AG04449 (cell line): ENCODE measurements around the gene SAMD11.

ENCODE experiments used
- CTCF ChIA-PET: fragments of 350-600 bp; formaldehyde crosslinking; extraction: SDS; loops from one replicate; lab custom pipeline; 2021; ENCODE audit warnings: antibody characterized with exemption; lab: Yijun Ruan, JAX
- POLR2A ChIA-PET: fragments of 400-600, 350-600 bp; formaldehyde crosslinking; extraction: SDS; loops from one replicate; lab custom pipeline; 2020; ENCODE audit warnings: antibody characterized with exemption, inconsistent platforms; lab: Yijun Ruan, JAX
- DNase-seq: peaks from one replicate; pipeline ENCODE4 v3.0.0-alpha.2; 2010; ENCODE audit warnings: low read depth, low spot score
- H3K4me3 ChIP-seq: 2 replicates; pipeline ENCODE4 v1.5.1; 2011; ENCODE audit warnings: low read depth, mild to moderate bottlenecking, control low read depth, low read length
- TF ChIP-seq, protein P1 (sequence below): IDR thresholded peaks from one replicate; pipeline ENCODE4 v1.5.1; 2011; ENCODE audit warnings: mild to moderate bottlenecking, moderate library complexity, low read length, control low read depth, inconsistent platforms; ENCODE audit not compliant: insufficient read depth; ENCODE audit errors: missing control alignments

Gene SAMD11

DNA sequence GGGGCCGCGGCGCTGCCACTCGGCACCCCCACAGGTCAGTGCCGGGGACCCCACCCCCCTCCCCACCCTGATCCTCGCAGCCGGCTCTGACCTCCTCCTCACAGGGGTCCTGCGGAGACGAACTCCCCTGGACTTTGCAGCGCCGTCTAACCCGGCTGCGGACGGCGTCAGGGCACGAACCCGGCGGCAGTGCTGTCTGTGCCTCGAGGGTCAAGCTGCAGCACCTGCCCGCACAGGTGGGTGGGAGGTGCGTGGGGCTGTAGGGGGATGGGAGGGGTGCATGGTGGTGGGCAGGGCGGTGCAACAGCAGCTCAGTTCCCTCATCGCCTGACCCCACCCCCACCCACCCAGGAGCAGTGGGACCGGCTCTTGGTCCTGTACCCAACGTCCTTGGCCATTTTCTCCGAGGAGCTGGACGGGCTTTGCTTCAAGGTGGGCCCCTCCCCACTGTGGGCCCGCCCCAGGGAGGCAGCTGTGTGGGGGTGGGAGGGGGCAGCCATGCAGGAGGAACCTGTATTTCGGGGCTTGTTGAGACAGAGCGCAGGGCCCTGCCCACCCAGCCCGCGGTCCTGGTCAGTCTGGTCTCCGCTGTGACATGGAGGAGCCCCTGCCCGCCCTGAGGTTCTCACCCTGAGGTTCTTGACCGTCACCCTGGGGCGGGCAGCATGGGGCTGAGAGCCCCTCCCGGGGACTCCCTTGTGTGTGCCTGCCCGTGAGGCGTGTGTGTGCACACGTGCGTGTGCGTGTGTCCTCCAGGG lies 47.4 kb downstream of the SAMD11 start:
- no peak for DNase-seq
- POLR2A ChIA-PET, result no interaction called here
- CTCF ChIA-PET, result interaction anchor here (0.9 to 3.4 kb wide), 2 partner anchors 9 to 12 kb away, joined by 3 to 27 read pairs; partner anchors contain the start of gene PERM1
- no peak overlapping the region for H3K4me3 ChIP-seq
- TF ChIP-seq, protein P1, sequence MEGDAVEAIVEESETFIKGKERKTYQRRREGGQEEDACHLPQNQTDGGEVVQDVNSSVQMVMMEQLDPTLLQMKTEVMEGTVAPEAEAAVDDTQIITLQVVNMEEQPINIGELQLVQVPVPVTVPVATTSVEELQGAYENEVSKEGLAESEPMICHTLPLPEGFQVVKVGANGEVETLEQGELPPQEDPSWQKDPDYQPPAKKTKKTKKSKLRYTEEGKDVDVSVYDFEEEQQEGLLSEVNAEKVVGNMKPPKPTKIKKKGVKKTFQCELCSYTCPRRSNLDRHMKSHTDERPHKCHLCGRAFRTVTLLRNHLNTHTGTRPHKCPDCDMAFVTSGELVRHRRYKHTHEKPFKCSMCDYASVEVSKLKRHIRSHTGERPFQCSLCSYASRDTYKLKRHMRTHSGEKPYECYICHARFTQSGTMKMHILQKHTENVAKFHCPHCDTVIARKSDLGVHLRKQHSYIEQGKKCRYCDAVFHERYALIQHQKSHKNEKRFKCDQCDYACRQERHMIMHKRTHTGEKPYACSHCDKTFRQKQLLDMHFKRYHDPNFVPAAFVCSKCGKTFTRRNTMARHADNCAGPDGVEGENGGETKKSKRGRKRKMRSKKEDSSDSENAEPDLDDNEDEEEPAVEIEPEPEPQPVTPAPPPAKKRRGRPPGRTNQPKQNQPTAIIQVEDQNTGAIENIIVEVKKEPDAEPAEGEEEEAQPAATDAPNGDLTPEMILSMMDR, result no peak

DNA sequence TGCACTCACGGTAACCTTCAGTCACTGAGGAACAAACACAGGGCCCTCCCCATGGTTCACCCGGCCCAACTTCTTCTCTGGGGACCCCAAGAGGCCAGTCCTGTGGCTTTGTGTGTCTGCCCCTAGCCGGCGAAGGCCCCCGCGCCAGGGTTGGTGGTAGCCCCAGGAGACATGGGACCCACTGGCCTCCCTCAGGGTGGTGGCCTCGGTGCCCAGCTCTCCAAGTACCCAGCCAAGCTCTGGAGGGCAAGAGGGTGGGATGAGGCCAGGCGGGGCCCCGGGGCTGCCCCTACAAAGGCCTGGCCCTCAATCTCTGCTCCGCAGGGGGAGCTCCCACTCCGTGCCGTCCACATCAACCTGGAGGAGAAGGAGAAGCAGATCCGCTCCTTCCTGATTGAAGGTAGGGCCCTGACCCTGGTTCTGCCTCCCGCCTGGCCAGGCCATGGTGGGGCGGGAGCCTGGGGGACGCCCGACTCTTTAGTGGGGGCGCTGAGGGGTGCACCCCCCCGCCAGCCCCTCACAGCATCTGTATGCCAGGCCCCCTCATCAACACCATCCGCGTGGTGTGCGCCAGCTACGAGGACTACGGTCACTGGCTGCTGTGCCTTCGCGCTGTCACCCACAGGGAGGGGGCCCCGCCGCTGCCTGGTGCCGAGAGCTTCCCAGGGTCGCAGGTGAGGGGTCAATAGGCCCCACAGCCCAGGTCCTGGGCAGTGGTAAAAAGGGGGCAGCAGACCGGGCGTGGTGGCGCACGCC lies 48.2 kb downstream of the SAMD11 start:
- H3K4me3 ChIP-seq, result no peak overlapping the region
- DNase-seq, result no peak
- ChIA-PET POLR2A (no interaction called here), CTCF (interaction anchor here (0.9 to 3.4 kb wide), 2 partner anchors 11 to 14 kb away, joined by 3 to 27 read pairs; partner anchors contain the start of gene PERM1)
- TF ChIP-seq, protein P1, result no peak

DNA sequence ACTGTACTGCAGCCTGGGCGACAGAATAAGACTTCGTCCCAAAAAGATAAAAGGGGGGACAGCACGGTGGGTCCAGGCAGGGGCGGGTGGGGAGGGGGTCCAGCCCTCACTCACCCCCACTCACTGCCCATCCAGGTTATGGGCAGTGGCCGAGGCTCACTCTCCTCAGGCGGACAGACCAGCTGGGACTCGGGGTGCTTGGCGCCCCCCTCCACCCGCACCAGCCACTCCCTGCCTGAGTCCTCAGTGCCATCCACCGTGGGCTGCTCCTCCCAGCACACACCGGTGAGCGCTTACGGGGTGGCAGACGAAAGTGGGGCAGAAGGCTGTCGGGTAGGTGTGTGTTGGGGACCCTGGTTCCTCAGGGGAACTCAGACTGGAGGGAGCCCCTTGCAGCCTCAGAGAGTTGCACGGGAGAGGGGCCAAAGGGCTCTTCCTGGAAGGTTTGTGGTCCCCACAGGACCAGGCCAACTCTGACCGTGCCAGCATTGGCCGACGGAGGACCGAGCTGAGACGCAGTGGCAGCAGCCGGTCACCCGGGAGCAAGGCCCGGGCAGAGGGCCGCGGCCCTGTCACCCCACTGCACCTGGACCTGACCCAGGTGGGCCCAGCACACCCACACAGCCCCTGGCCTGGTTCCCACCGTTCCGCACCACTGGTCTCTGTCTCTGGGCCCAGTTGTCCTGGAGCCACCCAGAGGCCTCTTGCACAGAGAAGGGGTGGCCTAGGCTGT lies 49.2 kb downstream of the SAMD11 start:
- DNase-seq, result no peak
- CTCF ChIA-PET, result interaction anchor here (0.9 to 3.4 kb wide), 2 partner anchors 10 to 13 kb away, joined by 3 to 27 read pairs; partner anchors contain the start of gene PERM1
- TF ChIP-seq, protein P1, result no peak
- POLR2A ChIA-PET, result no interaction called here
- H3K4me3 ChIP-seq, result no peak overlapping the region

DNA sequence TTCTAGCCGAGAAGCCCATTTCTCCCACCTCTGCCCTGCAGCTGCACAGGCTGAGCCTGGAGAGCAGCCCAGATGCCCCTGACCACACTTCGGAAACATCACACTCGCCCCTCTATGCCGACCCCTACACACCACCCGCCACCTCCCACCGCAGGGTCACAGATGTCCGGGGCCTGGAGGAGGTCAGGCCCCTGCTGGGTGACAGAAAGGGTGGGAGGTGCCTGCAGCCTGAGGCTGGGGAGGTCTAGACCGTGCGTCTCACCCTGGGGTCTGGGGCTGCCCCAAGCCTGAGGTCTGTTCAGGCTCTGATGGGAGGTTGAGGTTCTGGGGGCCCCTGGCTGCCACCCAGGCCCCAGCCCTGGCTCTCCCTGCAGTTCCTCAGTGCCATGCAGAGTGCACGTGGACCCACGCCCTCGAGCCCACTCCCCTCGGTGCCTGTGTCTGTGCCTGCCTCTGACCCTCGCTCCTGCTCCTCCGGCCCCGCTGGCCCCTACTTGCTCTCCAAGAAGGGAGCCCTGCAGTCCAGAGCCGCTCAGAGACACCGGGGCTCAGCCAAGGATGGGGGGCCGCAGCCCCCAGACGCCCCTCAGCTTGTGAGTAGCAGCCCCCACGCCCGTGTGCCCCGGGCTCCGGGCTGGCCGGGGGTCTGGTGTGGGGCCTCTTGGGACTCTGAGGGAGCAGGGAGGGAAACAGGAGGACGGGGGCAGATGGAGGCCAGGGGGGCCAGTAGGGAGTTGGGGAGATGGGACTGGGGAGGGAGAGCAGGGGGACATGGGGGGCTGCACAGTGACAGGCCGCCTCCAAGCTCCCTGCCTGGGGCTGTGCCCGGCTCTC lies 50.0 kb downstream of the SAMD11 start:
- TF ChIP-seq, protein P1, result no peak
- H3K4me3 ChIP-seq, result no peak overlapping the region
- CTCF ChIA-PET, result interaction anchor here (1.6 to 3.2 kb wide), 3 partner anchors 11 to 68 kb away, joined by 10 to 28 read pairs (median 10); no protein-coding TSS in a partner anchor
- no peak for DNase-seq
- POLR2A ChIA-PET, result no interaction called here

DNA sequence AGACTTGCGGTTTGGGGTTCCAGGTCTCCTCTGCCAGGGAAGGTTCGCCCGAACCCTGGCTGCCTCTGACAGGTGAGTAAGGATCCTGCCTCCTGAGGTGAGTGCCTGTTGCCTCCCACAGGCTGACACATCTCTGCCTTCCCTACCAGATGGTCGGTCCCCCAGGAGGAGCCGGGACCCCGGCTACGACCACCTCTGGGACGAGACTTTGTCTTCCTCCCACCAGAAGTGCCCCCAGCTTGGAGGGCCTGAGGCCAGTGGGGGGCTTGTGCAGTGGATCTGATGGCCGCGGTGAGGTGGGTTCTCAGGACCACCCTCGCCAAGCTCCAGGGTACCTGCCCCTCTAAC lies 50.5 kb downstream of the SAMD11 start:
- ChIA-PET POLR2A (no interaction called here), CTCF (interaction anchor here (1.6 to 3.2 kb wide), 3 partner anchors 10 to 69 kb away, joined by 10 to 28 read pairs (median 10); no protein-coding TSS in a partner anchor)
- no peak for DNase-seq
- TF ChIP-seq, protein P1, result no peak
- no peak overlapping the region for H3K4me3 ChIP-seq
